Body of pancreas (tissue), 4 donors: ENCODE measurements around the gene TNFAIP8L3. TPM values are rescaled to one million over a fixed set of nuclear protein-coding genes. Genes with fewer than 3 reads are reported as not detected.

Experiments
- ATAC-seq: fragments of 150-250 bp; one replicate; pipeline ENCODE4 v1.9.1; 2016
- DNase-seq, 4 donors: peaks; one replicate each; pipeline ENCODE4 v3.0.0-alpha.2; 2019
- H3K27ac ChIP-seq, 4 donors: fragments of 200-600 bp; sonication (generic); 1 replicate in 3 of 4; 2 replicates in 1 of 4; pipeline versions ENCODE4 v1.5.1 to v1.6.1; 2016 to 2019; ENCODE audit warnings: mild to moderate bottlenecking in 1 of 4, mixed read lengths in 1 of 4, moderate library complexity in 1 of 4
- H3K27me3 ChIP-seq, 2 donors: fragments of 200-600 bp; sonication (generic); one replicate each; pipeline ENCODE4 v1.6.0; 2016; ENCODE audit warnings: mild to moderate bottlenecking in 1 of 2
- H3K36me3 ChIP-seq, 2 donors: fragments of 200-600 bp; sonication (generic); replicated peaks in 1 of 2; 2 replicates each; pipeline ENCODE4 v1.5.1; 2016; ENCODE audit warnings: low read depth in 2 of 2; ENCODE audit not compliant: insufficient read depth in 1 of 2
- H3K4me1 ChIP-seq: fragments of 200-600 bp; sonication (generic); one replicate; pipeline ENCODE4 v1.6.0; 2016
- H3K4me3 ChIP-seq, 2 donors: fragments of 200-600 bp; sonication (generic); 1 replicate in 1 of 2; 2 replicates in 1 of 2; pipeline ENCODE4 v1.5.1; 2016 to 2019
- H3K9me3 ChIP-seq, 3 donors: fragments of 200-600 bp; sonication (generic); 1 replicate in 2 of 3; 2 replicates in 1 of 3; pipeline ENCODE4 v1.5.1; 2016
- CTCF ChIP-seq, 7 experiments: fragments of 450-650 bp in 4 of 7; fragments of 200-600 bp in 3 of 7; sonication (generic) in 3 of 7; IDR thresholded peaks; one replicate each; pipeline ENCODE4 v1.5.1; 2016 to 2019; ENCODE audit warnings: antibody characterized with exemption in 7 of 7
- POLR2A ChIP-seq, 3 donors: fragments of 450-650 bp; IDR thresholded peaks; one replicate each; pipeline ENCODE4 v1.6.1; 2016; ENCODE audit warnings: antibody characterized with exemption in 3 of 3, mild to moderate bottlenecking in 2 of 3
- WGBS, 2 donors: methylation state at CpG; one replicate each; pipeline ENCODE4 v1.1.5; 2017; 5-methylcytosine and 5-hydroxymethylcytosine counted together
- intact Hi-C: fragments of 100-400 bp; cut with DNase I; formaldehyde crosslinking; loops from one replicate; pipeline ENCODE4 v1.15.1; 2023
- total RNA-seq, 2 donors: library from RNA; depleted of rRNA; stranded (reverse); fragments of >200 nt; gene quantifications; one replicate each; pipeline ENCODE4 v1.1.0, GENCODE V29; 2016

Gene TNFAIP8L3
- total RNA-seq, 2 donors from 2014 or later, result 2.9 TPM; not detected in 1

- H3K4me3 ChIP-seq, result no peak overlapping the region
- intact Hi-C loops, result no loop called here
- 86 to 87% methylated on average over 14 to 16 of the region's 16 CpGs for WGBS, 2 donors
- H3K9me3 ChIP-seq, result no peaks in the 10 kb centered on the region
- no peaks in the 10 kb centered on the region for H3K36me3 ChIP-seq
- no peak for DNase-seq
- no peak for TF ChIP-seq CTCF (IDR thresholded peaks at IDR 0.05)
- no peak for TF ChIP-seq POLR2A (IDR thresholded peaks at IDR 0.05)
- no peaks in the 10 kb centered on the region for H3K27me3 ChIP-seq
- no peaks in the 10 kb centered on the region for H3K4me1 ChIP-seq
- no peak overlapping the region for H3K27ac ChIP-seq
- no peak for ATAC-seq
Measured at GRCh38 chr15:51076524-51077220, 18.0 kb downstream of the TNFAIP8L3 start.

- Histone ChIP-seq H3K27me3 (no peaks in the 10 kb centered on the region), H3K4me1 (no peaks in the 10 kb centered on the region), H3K36me3 (no peaks in the 10 kb centered on the region), H3K9me3 (no peaks in the 10 kb centered on the region), H3K27ac (no peak overlapping the region), H3K4me3 (no peak overlapping the region)
- DNase-seq (no peak), ATAC-seq (no peak)
- TF ChIP-seq POLR2A (IDR thresholded peaks at IDR 0.05) (no peak), CTCF (IDR thresholded peaks at IDR 0.05) (no peak)
- intact Hi-C loops, result no loop called here
- WGBS, 2 donors, result 74 to 79% methylated on average over 7 of the region's 7 CpGs
Measured at GRCh38 chr15:51075826-51076523, 18.7 kb downstream of the TNFAIP8L3 start.

GRCh38 chr15:51075364-51075763 lies 19.3 kb downstream of the TNFAIP8L3 start:
- intact Hi-C loops, result no loop called here
- no peaks in the 10 kb centered on the region for H3K36me3 ChIP-seq
- ATAC-seq (no peak), DNase-seq (no peak)
- H3K27me3 ChIP-seq, result no peaks in the 10 kb centered on the region
- H3K9me3 ChIP-seq, result no peaks in the 10 kb centered on the region
- no peak for TF ChIP-seq CTCF (IDR thresholded peaks at IDR 0.05)
- no peak for TF ChIP-seq POLR2A (IDR thresholded peaks at IDR 0.05)
- no peaks in the 10 kb centered on the region for H3K4me1 ChIP-seq
- no peak overlapping the region for H3K27ac ChIP-seq
- no peak overlapping the region for H3K4me3 ChIP-seq
- 46 to 47% methylated on average over 5 of the region's 5 CpGs for WGBS, 2 donors

- WGBS, 2 donors, result 81 to 86% methylated on average over 5 of the region's 5 CpGs
- no peaks in the 10 kb centered on the region for H3K36me3 ChIP-seq
- TF ChIP-seq CTCF (IDR thresholded peaks at IDR 0.05) (no peak), POLR2A (IDR thresholded peaks at IDR 0.05) (no peak)
- H3K27ac ChIP-seq, result no peak overlapping the region
- intact Hi-C loops, result no loop called here
- no peaks in the 10 kb centered on the region for H3K9me3 ChIP-seq
- H3K4me3 ChIP-seq, result no peak overlapping the region
- H3K27me3 ChIP-seq, result no peaks in the 10 kb centered on the region
- ATAC-seq, result no peak
- no peak for DNase-seq
- no peaks in the 10 kb centered on the region for H3K4me1 ChIP-seq
Measured at GRCh38 chr15:51074926-51075325, 19.8 kb downstream of the TNFAIP8L3 start.
